Liver (tissue), 9 donors: Measurements from ENCODE around the gene PARM1. TPM values are rescaled to one million over a fixed set of nuclear protein-coding genes. Genes with fewer than 3 reads are reported as not detected.

Source experiments
- DNase-seq: peaks from one replicate; pipeline ENCODE4 v3.0.0-alpha.2; 2017; ENCODE audit warnings: low spot score
- H3K27ac ChIP-seq, 2 donors: one replicate each; pipeline ENCODE4 v1.7.0; 2013; ENCODE audit warnings: inconsistent platforms in 2 of 2, low read length in 2 of 2, control low read depth in 1 of 2, low read depth in 1 of 2, mild to moderate bottlenecking in 1 of 2
- H3K27me3 ChIP-seq, 4 donors: one replicate each; pipeline versions ENCODE4 v1.6.1 to v1.7.0; 2013; ENCODE audit warnings: low read length in 3 of 4, inconsistent platforms in 1 of 4, mild to moderate bottlenecking in 1 of 4, moderate library complexity in 1 of 4; ENCODE audit not compliant: control insufficient read depth in 4 of 4, insufficient read depth in 4 of 4
- H3K36me3 ChIP-seq, 4 donors: one replicate each; pipeline versions ENCODE4 v1.6.1 to v1.7.0; 2013; ENCODE audit warnings: low read length in 3 of 4, mild to moderate bottlenecking in 3 of 4, low read depth in 1 of 4, moderate library complexity in 1 of 4; ENCODE audit not compliant: control insufficient read depth in 4 of 4, insufficient read depth in 3 of 4
- H3K4me1 ChIP-seq, 4 donors: one replicate each; pipeline versions ENCODE4 v1.6.1 to v1.7.0; 2013; ENCODE audit warnings: low read length in 3 of 4, mild to moderate bottlenecking in 3 of 4, moderate library complexity in 1 of 4; ENCODE audit not compliant: control insufficient read depth in 4 of 4, insufficient read depth in 4 of 4
- H3K4me3 ChIP-seq, 3 donors: one replicate each; pipeline versions ENCODE4 v1.6.1 to v1.7.0; 2013; ENCODE audit warnings: low read length in 3 of 3, control low read depth in 1 of 3, low read depth in 1 of 3, mild to moderate bottlenecking in 1 of 3
- H3K9ac ChIP-seq, 2 donors: one replicate each; pipeline ENCODE4 v1.7.0; 2013; ENCODE audit warnings: low read length in 2 of 2, mild to moderate bottlenecking in 2 of 2, moderate library complexity in 2 of 2, control low read depth in 1 of 2, low read depth in 1 of 2
- H3K9me3 ChIP-seq, 4 donors: one replicate each; pipeline versions ENCODE4 v1.6.1 to v1.7.0; 2013; ENCODE audit warnings: low read length in 3 of 4; ENCODE audit not compliant: control insufficient read depth in 4 of 4
- CTCF ChIP-seq: fragments of 150-350 bp; IDR thresholded peaks from 2 replicates; pipeline ENCODE4 v1.5.1; 2017; ENCODE audit warnings: improper control_type of control experiment, low read depth, low read length; ENCODE audit not compliant: missing input control
- EGR1 ChIP-seq, 2 donors: IDR thresholded peaks; 2 replicates each; pipeline ENCODE4 v1.6.1; 2016 to 2018; ENCODE audit warnings: antibody characterized with exemption in 2 of 2, low read depth in 2 of 2
- FOXA2 ChIP-seq: IDR thresholded peaks from 2 replicates; pipeline ENCODE4 v1.6.1; 2016; ENCODE audit warnings: antibody characterized with exemption
- GABPA ChIP-seq, 2 donors: IDR thresholded peaks in 1 of 2; conservative IDR thresholded peaks in 1 of 2; 2 replicates each; pipeline ENCODE4 v1.6.1; 2016; ENCODE audit warnings: antibody characterized with exemption in 2 of 2, mild to moderate bottlenecking in 1 of 2, moderate library complexity in 1 of 2
- HNF4A ChIP-seq, 2 donors: conservative IDR thresholded peaks; 2 replicates each; pipeline ENCODE4 v1.6.1; 2016; ENCODE audit warnings: antibody characterized with exemption in 2 of 2, mild to moderate bottlenecking in 2 of 2
- HNF4G ChIP-seq: IDR thresholded peaks from 2 replicates; pipeline ENCODE4 v1.6.1; 2016; ENCODE audit warnings: antibody characterized with exemption
- NR2F2 ChIP-seq: IDR thresholded peaks from 2 replicates; pipeline ENCODE4 v1.6.1; 2016; ENCODE audit warnings: antibody characterized with exemption
- RAD21 ChIP-seq, 2 donors: IDR thresholded peaks; 2 replicates each; pipeline ENCODE4 v1.6.1; 2016; ENCODE audit warnings: antibody characterized with exemption in 2 of 2, mild to moderate bottlenecking in 2 of 2
- REST ChIP-seq: IDR thresholded peaks from 2 replicates; pipeline ENCODE4 v1.6.1; 2016; ENCODE audit warnings: antibody characterized with exemption, mild to moderate bottlenecking
- TAF1 ChIP-seq: conservative IDR thresholded peaks from 2 replicates; pipeline ENCODE4 v1.6.1; 2016; ENCODE audit warnings: antibody characterized with exemption, mild to moderate bottlenecking
- YY1 ChIP-seq: IDR thresholded peaks from 2 replicates; pipeline ENCODE4 v1.6.1; 2016; ENCODE audit warnings: antibody characterized with exemption, mild to moderate bottlenecking
- whole genome bisulfite sequencing: extraction: QIAGEN DNeasy Blood & Tissue Kit; methylation state at CpG from one replicate; pipeline ENCODE4 v1.1.7; 2013; 5-methylcytosine and 5-hydroxymethylcytosine counted together
- polyA plus RNA-seq, 2 donors: library from polyadenylated mRNA; stranded (reverse) in 1 of 2; unstranded in 1 of 2; fragments of 200-250 nt in 1 of 2; fragments of >200 nt in 1 of 2; fragmentation: Nextera tagmentation in 1 of 2; extraction: Ambion mirVana in 1 of 2; gene quantifications; one replicate each; pipeline versions ENCODE4 v1.2.1 to v1.2.3, GENCODE V29; 2013 to 2015
- total RNA-seq, 2 donors: library from RNA; depleted of rRNA; stranded (reverse); fragments of >200 nt; gene quantifications; one replicate each; pipeline ENCODE4 v1.2.3, GENCODE V29; 2014
- TF ChIP-seq, protein P1 (sequence below): IDR thresholded peaks from 2 replicates; pipeline ENCODE4 v1.6.1; 2016; ENCODE audit warnings: antibody characterized with exemption
- TF ChIP-seq, protein P2 (sequence below): IDR thresholded peaks from 2 replicates; pipeline ENCODE4 v1.6.1; 2016; ENCODE audit warnings: antibody characterized with exemption
- donor health status: healthy.
- donor health status: healthy.
- donor health status: healthy.
- donor health status: healthy.
- donor health status: healthy.

Gene PARM1
- total and polyA plus RNA-seq, 4 donors: 0.42 to 2.2 (median 0.74) TPM

- no peak overlapping the region for H3K9ac ChIP-seq
- no peak for DNase-seq
- H3K27ac ChIP-seq: no peak overlapping the region
- TF ChIP-seq TAF1 (no peak), EGR1 (IDR thresholded peaks at IDR 0.05; ENCODE audit: low read depth in 2 of 2) (no peak), GABPA (IDR thresholded peaks at IDR 0.05 in 1 of 2, conservative IDR thresholded peaks at IDR 0.05 in 1 of 2) (no peak), REST (no peak), YY1 (no peak), NR2F2 (no peak), CTCF (no peak)
- TF ChIP-seq, protein P1, sequence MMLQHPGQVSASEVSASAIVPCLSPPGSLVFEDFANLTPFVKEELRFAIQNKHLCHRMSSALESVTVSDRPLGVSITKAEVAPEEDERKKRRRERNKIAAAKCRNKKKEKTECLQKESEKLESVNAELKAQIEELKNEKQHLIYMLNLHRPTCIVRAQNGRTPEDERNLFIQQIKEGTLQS: no peak
- peaks cover 0 to 7% (median under 1%) of the 10 kb centered on the region in 4 donors for H3K9me3 ChIP-seq
- H3K36me3 ChIP-seq: no peaks in the 10 kb centered on the region
- H3K4me1 ChIP-seq: no peaks in the 10 kb centered on the region
- H3K4me3 ChIP-seq: no peak overlapping the region
- WGBS: 98% methylated on average over 2 of the region's 2 CpGs
- H3K27me3 ChIP-seq: no peaks in the 10 kb centered on the region
Observed at GRCh38 chr4:74975848-74976824, 43.2 kb downstream of the PARM1 start.

DNA sequence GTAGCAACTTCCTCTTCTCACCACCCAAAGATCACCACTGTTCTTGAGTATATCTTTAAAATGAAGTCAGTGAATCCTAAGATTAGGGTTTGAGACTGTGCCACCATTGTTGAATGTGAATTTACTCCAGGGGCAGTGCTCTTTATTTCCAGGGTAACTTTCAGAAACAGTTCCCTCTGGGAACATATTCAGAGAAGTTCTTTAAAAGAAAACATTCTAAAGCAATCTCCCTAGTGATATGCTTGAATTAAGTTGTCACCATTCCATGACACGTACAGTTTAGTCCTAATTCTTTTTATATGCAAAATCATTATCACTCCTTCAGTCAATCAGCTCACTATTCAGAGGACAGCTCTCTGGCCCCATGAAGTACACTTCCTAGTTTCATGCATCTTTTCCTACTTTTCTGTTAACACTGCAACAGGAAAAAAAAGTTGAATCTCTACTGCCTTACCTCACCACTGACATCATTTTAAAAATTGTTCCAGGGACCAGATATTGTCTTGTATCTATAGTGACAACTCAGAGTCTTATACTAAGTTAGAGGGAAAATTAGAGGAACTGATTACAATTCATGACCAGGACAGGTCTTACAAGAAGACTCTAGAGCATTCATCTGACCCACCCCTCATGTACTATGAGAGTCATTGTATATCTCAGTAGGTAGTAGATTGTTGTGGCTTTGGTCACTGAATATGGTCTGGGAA lies 49.8 kb downstream of the PARM1 start:
- no peaks in the 10 kb centered on the region for H3K4me1 ChIP-seq
- H3K9me3 ChIP-seq: peaks cover 0 to 4% (median 0%) of the 10 kb centered on the region in 4 donors
- H3K4me3 ChIP-seq: no peak overlapping the region
- H3K27ac ChIP-seq: no peak overlapping the region
- H3K36me3 ChIP-seq: no peaks in the 10 kb centered on the region
- TF ChIP-seq, protein P2, sequence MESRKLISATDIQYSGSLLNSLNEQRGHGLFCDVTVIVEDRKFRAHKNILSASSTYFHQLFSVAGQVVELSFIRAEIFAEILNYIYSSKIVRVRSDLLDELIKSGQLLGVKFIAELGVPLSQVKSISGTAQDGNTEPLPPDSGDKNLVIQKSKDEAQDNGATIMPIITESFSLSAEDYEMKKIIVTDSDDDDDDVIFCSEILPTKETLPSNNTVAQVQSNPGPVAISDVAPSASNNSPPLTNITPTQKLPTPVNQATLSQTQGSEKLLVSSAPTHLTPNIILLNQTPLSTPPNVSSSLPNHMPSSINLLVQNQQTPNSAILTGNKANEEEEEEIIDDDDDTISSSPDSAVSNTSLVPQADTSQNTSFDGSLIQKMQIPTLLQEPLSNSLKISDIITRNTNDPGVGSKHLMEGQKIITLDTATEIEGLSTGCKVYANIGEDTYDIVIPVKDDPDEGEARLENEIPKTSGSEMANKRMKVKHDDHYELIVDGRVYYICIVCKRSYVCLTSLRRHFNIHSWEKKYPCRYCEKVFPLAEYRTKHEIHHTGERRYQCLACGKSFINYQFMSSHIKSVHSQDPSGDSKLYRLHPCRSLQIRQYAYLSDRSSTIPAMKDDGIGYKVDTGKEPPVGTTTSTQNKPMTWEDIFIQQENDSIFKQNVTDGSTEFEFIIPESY: no peak
- TF ChIP-seq RAD21 (IDR thresholded peaks at IDR 0.05) (no peak), GABPA (IDR thresholded peaks at IDR 0.05 in 1 of 2, conservative IDR thresholded peaks at IDR 0.05 in 1 of 2) (no peak), YY1 (no peak), FOXA2 (no peak), EGR1 (IDR thresholded peaks at IDR 0.05; ENCODE audit: low read depth in 2 of 2) (no peak), NR2F2 (no peak), HNF4G (no peak), HNF4A (conservative IDR thresholded peaks at IDR 0.05) (no peak), TAF1 (no peak)
- WGBS: 90% methylated on average over 1 of the region's 1 CpG
- no peak overlapping the region for H3K9ac ChIP-seq
- DNase-seq: no peak
- peaks cover 0 to 3% (median 0%) of the 10 kb centered on the region in 4 donors for H3K27me3 ChIP-seq
